ENCODE data around the gene NECAB2.
"Not testable (repeated sequence)": the region's sequence is repeated elsewhere in the genome, so short reads cannot be mapped to it uniquely, and the experiment has no call there.

The NECAB2 gene

GRCh38 chr16:83950862-83951399 is 17.1 kb upstream of the NECAB2 start:
- DNase-seq (ENCODE audit: insufficient read length, low spot score); FAIRE-seq: not testable (repeated sequence)

DNA sequence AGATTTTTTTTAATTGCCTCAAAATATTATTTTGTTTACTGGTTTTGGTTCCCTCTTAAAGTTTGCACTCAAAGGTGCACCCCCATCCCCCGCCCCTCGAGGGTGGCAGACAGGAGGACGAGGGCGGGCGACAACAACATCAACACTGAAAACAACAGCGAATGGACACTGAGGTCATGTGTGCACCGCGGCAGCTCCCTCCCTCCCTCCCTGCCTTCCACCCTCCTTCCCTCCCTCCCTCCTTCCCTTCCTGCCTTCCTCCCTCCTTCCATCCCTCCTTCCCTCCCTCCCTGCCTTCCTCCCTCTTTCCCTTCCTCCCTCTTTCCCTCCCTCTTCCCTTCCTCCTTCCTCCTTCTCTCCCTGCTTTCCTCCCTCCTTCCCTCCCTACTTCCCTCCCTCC is 16.5 kb upstream of the NECAB2 start:
- no peak for FAIRE-seq

DNA sequence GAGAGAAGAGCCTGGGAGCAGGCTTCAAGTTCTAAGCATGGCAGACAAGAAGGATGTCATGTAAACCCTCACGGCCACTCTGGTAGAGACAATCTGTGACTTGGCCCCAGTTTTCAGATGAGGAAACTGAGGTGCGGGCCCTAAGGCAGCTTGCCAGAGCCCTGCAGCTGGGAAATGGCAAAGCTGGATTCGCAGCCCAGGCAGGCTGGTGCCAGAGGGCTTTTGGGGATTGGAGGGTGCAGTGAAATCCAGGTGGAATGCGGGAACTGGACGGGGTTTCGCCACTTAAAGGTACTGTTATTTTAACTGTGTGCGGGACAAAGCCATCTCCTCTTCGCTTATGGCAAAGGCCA is 15.5 kb upstream of the NECAB2 start:
- DNase-seq (ENCODE audit: insufficient read length, low spot score) (no peak), FAIRE-seq (no peak)

More for the DNA sequence above, 16.5 kb upstream of the NECAB2 start:
- no peak for DNase-seq (ENCODE audit: insufficient read length, low spot score)

- no peak for FAIRE-seq
- DNase-seq (ENCODE audit: insufficient read length, low spot score): peak; percentile 75
Observed at GRCh38 chr16:83952940-83953795, 14.9 kb upstream of the NECAB2 start, which contains the start of gene OSGIN1. OSGIN1 (plus strand) TSS chr16:83953240; CDS start chr16:83957672, 4,432 bp downstream.

DNA sequence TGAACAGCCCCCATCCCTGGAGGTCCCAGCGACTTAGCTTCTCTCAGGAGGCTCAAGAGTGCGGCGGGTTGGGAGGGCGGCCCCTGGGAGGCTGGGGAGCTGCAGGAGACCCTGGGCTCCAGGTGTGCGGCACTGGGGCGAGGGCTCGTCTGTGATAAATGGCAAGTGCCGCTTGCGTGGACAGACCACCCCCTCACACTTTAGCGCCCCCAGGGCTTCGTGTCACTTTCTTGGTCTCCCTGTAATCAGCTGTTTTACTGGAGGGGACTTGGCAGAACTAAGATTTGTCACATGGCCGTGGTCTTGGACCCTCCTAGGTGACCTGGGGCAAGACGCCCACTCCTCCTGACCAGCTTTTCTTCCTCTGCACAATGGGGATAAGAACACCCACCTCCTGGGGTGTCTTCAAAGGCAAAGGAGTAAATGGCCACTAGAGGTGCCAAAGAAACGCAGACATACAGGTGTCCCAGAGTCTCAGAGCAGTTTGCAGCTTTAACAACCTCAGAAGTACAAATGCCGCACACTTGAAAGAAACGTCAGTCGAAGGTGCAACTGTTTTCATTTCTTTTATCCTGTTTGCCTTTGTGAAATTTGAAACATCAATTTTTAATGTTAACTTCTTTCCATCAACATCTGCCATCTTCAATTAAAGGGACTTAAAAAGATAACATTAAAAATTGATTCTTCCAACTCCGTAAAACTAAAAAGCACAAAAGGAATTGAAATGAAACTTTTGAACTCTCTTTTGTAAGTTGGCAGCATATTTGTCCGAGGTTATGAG is 14.1 kb upstream of the NECAB2 start:
- DNase-seq (ENCODE audit: insufficient read length, low spot score): peak; percentile 48
- no peak for FAIRE-seq

DNA sequence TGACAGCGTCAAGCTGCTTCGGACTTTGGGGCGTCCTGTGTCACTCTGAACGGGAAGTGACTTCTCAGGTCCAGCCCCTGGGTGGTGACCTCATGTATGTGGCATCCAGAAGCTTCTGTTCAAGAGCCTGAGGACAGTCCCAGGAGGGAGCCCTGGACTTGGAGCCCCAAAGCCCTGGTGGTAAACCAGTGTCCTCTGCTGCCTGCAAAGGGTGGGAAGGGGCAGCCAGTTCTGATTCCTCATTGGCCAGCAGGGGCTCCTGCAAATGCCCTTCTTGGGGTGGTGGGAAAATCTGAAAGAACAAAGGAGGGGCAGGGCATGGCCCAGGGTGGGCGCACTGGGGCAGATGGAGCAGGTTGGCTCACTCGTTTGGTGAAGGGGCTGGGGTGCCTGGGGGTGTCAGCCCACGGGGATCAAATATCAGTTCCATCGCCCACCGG is 13.4 kb upstream of the NECAB2 start:
- FAIRE-seq (no peak), DNase-seq (ENCODE audit: insufficient read length, low spot score) (no peak)

GRCh38 chr16:83955218-83956130 is 12.6 kb upstream of the NECAB2 start:
- FAIRE-seq: no peak
- DNase-seq (ENCODE audit: insufficient read length, low spot score): no peak

DNA sequence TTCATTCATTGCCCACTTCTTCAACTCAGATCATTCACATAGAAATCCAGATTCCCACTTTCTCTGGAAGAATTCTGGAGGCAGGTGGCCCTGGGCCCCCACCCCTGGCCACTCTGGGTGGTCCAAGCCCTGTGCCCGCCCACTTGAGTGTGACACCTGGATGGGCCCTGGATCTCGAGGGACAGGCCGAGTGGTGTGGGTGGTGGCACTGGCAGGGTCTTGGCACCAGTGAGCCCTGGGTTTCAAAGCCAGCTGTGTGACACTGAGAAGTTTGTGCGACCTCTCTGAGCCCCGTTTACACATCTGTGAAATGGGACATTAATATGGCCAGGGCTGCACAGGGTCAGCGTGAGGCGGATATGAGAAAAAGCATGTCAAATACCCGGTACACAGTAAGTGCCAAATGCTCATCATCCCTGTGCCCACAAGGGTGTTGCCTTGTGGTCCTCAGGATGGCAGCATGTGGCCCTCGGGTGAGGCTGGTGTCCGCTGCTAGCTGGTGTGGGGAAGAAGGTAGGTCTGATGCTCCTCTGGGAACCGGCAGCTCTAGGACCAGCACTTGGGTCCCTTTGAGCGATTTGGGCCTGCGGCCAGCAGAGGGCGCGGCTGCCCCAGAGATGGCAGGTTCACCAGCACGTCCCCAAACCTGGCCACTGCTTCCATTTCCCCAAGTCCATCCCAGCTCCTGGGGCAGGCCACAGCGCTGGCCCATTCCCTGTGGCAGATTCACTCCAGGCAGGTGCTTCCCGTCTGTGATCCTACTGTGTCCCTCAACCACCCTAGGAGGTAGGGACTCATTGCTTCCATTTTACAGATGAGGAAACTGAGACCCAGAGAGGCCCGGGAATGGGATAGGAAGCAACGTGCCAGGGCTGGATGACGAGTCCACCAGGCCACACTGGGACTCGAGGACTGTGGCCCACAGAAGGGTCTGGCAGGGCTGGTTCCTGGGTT is 11.4 kb upstream of the NECAB2 start:
- FAIRE-seq (peak; percentile 84), DNase-seq (ENCODE audit: insufficient read length, low spot score) (peak; percentile 88)

DNA sequence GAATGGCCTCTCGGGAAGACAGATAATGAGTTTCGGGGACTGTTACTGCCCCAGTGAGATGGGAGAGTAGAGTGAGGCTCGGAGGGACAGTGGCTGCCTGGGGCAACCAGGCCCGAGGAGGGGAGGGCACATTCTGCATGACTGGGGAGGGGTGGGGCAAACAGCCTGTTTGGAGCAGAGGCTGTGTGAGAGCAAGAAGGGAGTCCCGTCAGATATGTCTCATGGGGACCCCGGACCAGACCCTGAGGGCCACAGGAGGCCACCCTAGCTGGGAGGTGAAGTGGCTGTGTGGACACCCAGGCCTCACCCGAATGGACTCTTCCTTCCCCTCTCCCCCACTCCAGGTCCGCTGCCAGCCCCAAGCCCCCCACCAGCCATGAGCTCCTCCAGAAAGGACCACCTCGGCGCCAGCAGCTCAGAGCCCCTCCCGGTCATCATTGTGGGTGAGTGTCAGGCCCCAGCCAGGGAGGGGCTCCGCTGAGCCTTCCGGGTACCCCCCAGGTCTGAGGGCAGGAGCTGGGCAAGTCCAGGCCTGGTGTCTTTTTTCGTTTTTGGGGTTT is 10.7 kb upstream of the NECAB2 start:
- FAIRE-seq: no peak
- no peak for DNase-seq (ENCODE audit: insufficient read length, low spot score)

DNA sequence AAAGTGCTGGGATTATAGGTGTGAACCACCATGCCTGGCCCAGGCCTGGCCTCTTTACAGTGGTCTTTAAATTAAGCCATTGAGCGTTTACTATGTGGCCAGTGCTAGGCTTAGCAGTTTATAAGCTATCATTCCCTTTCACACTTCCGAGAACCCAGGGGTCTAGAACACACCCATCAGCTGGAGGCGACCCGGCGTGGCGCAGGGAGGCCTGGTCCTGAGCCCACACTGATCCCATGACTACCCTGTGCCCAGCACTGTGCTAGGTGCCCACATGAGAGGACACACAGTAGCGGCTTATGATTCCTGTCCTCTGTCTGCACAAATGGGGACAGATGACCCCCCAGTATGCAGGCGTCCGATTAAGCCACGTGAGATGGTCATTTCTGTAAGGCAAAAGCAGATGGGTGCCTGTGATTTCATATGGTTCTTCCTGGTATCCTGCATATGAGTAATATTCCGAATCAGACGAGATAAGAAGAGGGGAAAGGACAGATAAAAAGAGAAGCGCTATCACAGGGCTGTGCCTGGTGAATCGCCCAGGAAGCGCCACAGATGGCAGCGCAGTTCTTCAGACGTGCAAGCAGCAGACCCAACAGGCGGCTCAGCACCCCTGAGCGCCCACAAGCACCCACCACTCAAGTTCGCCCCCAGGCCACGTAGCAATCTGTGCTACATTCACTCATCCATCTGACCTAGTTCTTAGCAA is 9.8 kb upstream of the NECAB2 start:
- no peak for FAIRE-seq
- DNase-seq (ENCODE audit: insufficient read length, low spot score): no peak

DNA sequence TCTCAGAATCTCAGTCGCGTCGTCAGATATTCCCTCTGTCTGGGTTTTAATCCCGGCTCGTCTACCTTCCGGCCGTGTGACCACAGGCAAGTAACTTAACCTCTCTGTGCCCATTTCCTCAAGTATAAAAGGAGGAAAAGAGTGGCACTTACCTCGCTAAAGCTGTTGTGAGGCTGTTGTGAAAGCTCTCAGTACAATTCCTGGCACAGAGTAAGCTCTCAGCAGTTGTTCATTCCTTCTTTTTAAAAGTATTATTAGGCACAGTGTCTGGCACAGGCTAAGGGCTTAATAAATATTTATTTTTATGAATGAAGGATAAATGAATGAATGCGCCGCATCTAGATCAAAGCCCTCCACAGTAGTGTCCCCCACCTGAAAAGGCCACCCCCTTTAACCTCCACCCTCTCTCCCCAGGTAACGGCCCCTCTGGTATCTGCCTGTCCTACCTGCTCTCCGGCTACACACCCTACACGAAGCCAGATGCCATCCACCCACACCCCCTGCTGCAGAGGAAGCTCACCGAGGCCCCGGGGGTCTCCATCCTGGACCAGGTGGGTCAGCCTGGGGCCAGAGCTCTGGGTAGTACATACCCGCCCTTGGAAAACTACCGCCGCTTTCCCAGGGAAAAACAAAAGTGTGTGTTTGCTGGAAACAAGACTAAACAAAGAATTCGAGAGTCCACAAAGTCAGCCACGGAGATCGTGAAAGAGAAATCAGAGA is 9.0 kb upstream of the NECAB2 start:
- no peak for DNase-seq (ENCODE audit: insufficient read length, low spot score)
- no peak for FAIRE-seq

GRCh38 chr16:83959656-83960434 is 8.2 kb upstream of the NECAB2 start:
- FAIRE-seq: no peak
- no peak for DNase-seq (ENCODE audit: insufficient read length, low spot score)

DNA sequence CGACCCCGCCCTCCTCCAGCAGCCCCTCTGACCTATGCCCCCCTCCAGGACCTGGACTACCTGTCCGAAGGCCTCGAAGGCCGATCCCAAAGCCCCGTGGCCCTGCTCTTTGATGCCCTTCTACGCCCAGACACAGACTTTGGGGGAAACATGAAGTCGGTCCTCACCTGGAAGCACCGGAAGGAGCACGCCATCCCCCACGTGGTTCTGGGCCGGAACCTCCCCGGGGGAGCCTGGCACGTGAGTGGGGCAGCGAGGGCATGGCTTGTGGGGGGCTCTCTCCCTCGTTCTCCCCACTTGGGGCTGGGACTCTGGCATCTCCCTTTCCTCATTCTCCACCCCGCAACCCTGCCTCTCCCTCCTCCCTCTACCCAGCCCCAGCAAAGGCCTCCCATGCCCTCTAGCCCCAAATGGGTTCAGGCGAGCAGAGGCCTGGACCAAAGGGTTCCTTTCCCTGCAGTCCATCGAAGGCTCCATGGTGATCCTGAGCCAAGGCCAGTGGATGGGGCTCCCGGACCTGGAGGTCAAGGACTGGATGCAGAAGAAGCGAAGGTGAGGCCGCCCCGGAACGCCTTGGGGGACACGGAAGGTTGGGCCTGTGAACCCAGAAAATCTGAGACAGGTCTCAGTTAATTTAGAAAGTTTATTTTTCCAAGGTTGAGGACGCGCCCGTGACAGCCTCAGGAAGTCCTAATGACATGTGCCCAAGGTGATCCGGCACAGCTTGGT is 7.4 kb upstream of the NECAB2 start:
- FAIRE-seq (no peak), DNase-seq (ENCODE audit: insufficient read length, low spot score) (no peak)

DNA sequence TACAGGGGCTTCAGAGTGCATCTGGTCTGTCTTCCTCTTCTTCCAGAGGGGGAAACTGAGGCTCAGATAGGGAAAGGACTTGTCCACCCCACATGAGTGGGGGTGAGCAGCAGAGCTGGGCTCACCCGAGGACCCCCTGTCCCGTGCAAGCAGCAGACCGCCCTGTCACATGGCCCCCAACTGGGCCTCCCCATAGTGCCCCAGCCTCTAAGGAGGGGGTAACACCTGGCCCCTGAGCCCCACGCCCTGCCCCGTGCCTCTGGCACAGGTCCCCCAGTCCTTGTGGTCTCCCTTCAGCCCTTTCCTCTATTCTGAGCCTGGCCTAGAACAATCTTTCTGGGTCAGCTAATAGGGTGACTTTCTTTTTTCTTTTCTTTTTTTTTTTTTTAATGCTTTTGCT is 6.5 kb upstream of the NECAB2 start:
- FAIRE-seq (no peak), DNase-seq (ENCODE audit: insufficient read length, low spot score) (no peak)

DNA sequence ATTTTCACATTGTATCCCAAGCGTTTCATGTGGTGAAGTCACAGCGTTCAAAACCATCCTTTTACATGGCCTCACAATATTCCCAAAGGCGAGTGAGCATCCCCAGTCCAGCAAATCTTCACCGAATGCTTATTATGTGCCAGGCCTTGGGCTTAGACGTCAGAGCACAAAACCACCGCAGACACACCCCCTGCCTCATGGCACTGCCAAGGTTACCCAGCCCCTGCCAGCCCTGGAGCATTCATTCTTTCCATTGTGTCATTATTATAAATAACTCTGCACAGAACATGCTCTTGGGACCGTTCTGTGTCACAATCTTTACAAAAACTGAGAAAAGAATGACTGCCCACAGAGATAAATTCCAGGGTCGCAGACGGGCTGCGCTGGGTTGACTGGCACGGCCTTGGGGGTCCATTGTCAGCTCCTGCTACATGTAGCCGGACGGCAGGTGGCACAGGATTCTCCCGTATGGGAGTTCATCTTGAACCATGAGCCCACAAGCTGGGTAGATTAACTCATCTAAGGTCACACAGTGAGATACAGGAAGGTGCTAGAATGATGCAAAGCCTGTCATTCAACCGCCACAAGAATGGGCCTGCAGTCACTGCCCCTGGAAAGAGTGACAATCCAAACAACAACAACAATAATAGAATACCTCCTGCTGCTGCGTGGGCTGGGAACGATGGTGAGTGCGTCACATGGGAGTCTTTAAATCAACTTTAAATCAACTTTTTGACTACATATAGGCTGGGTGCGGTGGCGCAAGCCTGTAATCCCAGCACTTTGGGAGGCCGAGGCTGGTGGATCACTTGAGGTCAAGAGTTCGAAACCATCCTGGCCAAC is 4.5 kb upstream of the NECAB2 start:
- FAIRE-seq: no peak
- no peak for DNase-seq (ENCODE audit: insufficient read length, low spot score)

Measured in GM19239 (cell line).